ENCODE results near the gene NDUFAB1. TPM values are rescaled to one million over a fixed set of nuclear protein-coding genes. Genes with fewer than 3 reads are reported as not detected.

NDUFAB1 gene
- total RNA-seq (2022; extraction: Qiagen RNA extraction; ENCODE audit: low read depth), result 156 to 189 TPM (median 181 TPM) in 5 replicates

GRCh38 chr16:23595951-23596720 lies at the start of gene NDUFAB1:
TSS of gene NDUFAB1 (minus strand) at chr16:23596316. CDS start at chr16:23596290, 26 bp downstream.

DNA sequence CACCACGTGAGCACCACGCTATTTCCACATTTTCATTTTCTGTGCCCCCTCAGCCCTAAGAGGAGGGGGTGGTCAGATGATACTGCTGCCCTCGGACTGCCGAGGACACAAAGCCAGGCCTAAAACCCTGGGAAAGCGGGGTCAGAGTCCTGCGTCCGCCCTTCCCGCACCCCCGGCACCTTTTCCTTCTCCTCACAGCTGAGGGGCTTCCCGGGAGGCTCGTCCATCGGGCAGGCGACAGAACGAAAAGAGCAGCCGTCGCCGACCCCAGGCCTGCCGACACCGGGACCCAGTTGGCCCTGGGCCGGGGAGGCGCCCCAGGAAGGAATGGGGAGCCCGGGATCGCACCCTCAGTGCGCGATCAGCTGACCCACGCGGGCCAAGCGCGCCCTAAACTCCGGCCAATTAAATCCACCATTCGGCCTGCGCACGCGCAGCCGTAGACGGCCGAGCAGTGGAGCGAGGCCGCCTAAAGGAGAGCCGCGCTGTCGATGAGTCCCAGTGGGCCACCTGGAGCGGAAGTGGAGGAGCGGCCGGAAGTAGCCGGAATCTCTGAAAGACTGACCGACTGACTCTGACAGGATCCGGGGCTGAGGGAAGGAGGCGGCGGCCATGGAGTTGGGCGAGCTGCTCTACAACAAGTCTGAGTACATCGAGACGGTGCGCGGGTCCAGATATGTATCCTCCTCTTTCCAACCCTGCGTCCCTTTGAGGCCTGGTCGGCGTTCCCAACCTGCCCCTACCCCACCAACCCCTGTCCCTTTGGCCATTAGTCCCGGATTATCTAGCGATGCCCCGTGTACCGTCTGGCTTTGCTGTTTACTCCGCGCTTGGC lies 45.0 kb upstream of the NDUFAB1 start, which contains the start of the genes DCTN5 and PALB2:
DCTN5 (plus strand) TSS at position 536 of the 835 bp plus-strand sequence; CDS start at position 613, 77 bp downstream.
PALB2 (minus strand) TSS at position 380 of the 835 bp plus-strand sequence; CDS start at position 227, 153 bp downstream.

GRCh38 chr16:23556881-23557778 lies 39.0 kb downstream of the NDUFAB1 start, which contains the start of the genes EARS2 and UBFD1:
TSS of gene EARS2 (minus strand) at chr16:23557350. CDS start at chr16:23557343, 7 bp downstream.
TSS of gene UBFD1 (plus strand) at chr16:23557727. CDS start at chr16:23557743, 16 bp downstream.

Other genes with a start within 250 kb of the NDUFAB1 start
- 14.7 to 18.6 TPM (median 17.8 TPM) in 5 replicates for gene COG7, start 143.1 kb downstream of the NDUFAB1 start, total RNA-seq (2022; extraction: Qiagen RNA extraction; ENCODE audit: low read depth)
- 30.8 to 35.3 TPM (median 33.6 TPM) in 5 replicates for gene GGA2, start 85.8 kb downstream of the NDUFAB1 start, total RNA-seq (2022; extraction: Qiagen RNA extraction; ENCODE audit: low read depth)
- 22.5 to 36.8 TPM (median 34.5 TPM) in 5 replicates for gene EARS2, start 39.0 kb downstream of the NDUFAB1 start, total RNA-seq (2022; extraction: Qiagen RNA extraction; ENCODE audit: low read depth)
- 38.3 to 59.3 TPM (median 56.7 TPM) in 5 replicates for gene UBFD1, start 38.6 kb downstream of the NDUFAB1 start, total RNA-seq (2022; extraction: Qiagen RNA extraction; ENCODE audit: low read depth)
- gene PALB2, start 45.0 kb upstream of the NDUFAB1 start, total RNA-seq (2022; extraction: Qiagen RNA extraction; ENCODE audit: low read depth), result 11.3 to 14.4 TPM (median 13.4 TPM) in 5 replicates
- 67.8 to 83.8 TPM (median 76.4 TPM) in 5 replicates for gene DCTN5, start 45.1 kb upstream of the NDUFAB1 start, total RNA-seq (2022; extraction: Qiagen RNA extraction; ENCODE audit: low read depth)
- gene PLK1, start 82.6 kb upstream of the NDUFAB1 start, total RNA-seq (2022; extraction: Qiagen RNA extraction; ENCODE audit: low read depth), result 150 to 180 TPM (median 164 TPM) in 5 replicates
- gene ERN2, start 116.9 kb upstream of the NDUFAB1 start, total RNA-seq (2022; extraction: Qiagen RNA extraction; ENCODE audit: low read depth), result not detected in 5 replicates
- not detected in 5 replicates for gene CHP2, start 158.7 kb upstream of the NDUFAB1 start, total RNA-seq (2022; extraction: Qiagen RNA extraction; ENCODE audit: low read depth)
- gene PRKCB, start 239.7 kb upstream of the NDUFAB1 start, total RNA-seq (2022; extraction: Qiagen RNA extraction; ENCODE audit: low read depth), result 0.17 to 0.50 TPM (median 0.24 TPM) in 5 replicates